Trophoblast cell (in vitro differentiated cells and primary cell): ENCODE results near the gene SETDB1.
A peak's percentile ranks its signal among the peaks of the same experiment; 100 is the strongest.

Experiments
- DNase-seq, 2 donors: peaks; one replicate each; pipeline ENCODE4 v3.0.0-alpha.2; 2016
- H2AFZ ChIP-seq: 2 replicates; pipeline ENCODE4 v1.6.1; 2013; ENCODE audit warnings: low read length, moderate library complexity, mild to moderate bottlenecking; ENCODE audit not compliant: insufficient read depth, poor library complexity
- H2AK5ac ChIP-seq: 2 replicates; pipeline ENCODE4 v1.6.1; 2013; ENCODE audit warnings: mild to moderate bottlenecking, low read length
- H2BK120ac ChIP-seq: 2 replicates; pipeline ENCODE4 v1.6.1; 2013; ENCODE audit warnings: low read length, mild to moderate bottlenecking, moderate library complexity; ENCODE audit not compliant: insufficient read depth, poor library complexity
- H2BK12ac ChIP-seq: 2 replicates; pipeline ENCODE4 v1.6.1; 2013; ENCODE audit warnings: mild to moderate bottlenecking, low read length, moderate library complexity
- H2BK5ac ChIP-seq: 2 replicates; pipeline ENCODE4 v1.6.1; 2013; ENCODE audit warnings: low read length, low read depth, moderate library complexity, mild to moderate bottlenecking; ENCODE audit not compliant: poor library complexity
- H3K14ac ChIP-seq: 2 replicates; pipeline ENCODE4 v1.6.1; 2013; ENCODE audit warnings: mild to moderate bottlenecking, low read length
- H3K18ac ChIP-seq: 2 replicates; pipeline ENCODE4 v1.6.1; 2013; ENCODE audit warnings: mild to moderate bottlenecking, low read length
- H3K23ac ChIP-seq: 2 replicates; pipeline ENCODE4 v1.6.1; 2013; ENCODE audit warnings: low read length
- H3K27ac ChIP-seq: 2 replicates; pipeline ENCODE4 v1.5.1; 2013; ENCODE audit warnings: low read depth, mild to moderate bottlenecking, inconsistent platforms, low read length, moderate library complexity
- H3K27me3 ChIP-seq: 2 replicates; pipeline ENCODE4 v1.6.1; 2013; ENCODE audit warnings: inconsistent platforms, mild to moderate bottlenecking, low read length, moderate library complexity; ENCODE audit not compliant: insufficient read depth
- H3K36me3 ChIP-seq, 2 experiments: 1 replicate in 1 of 2; 2 replicates in 1 of 2; pipeline ENCODE4 v1.6.1; 2013; ENCODE audit warnings: low read length in 2 of 2, mild to moderate bottlenecking in 2 of 2, moderate library complexity in 1 of 2; ENCODE audit not compliant: insufficient read depth in 2 of 2, control insufficient read depth in 1 of 2
- H3K4ac ChIP-seq: 2 replicates; pipeline ENCODE4 v1.6.1; 2013; ENCODE audit warnings: low read depth, mild to moderate bottlenecking, low read length, moderate library complexity
- H3K4me1 ChIP-seq, 2 experiments: 1 replicate in 1 of 2; 2 replicates in 1 of 2; pipeline ENCODE4 v1.6.1; 2013; ENCODE audit warnings: low read length in 2 of 2, mild to moderate bottlenecking in 2 of 2, moderate library complexity in 1 of 2; ENCODE audit not compliant: insufficient read depth in 2 of 2, control insufficient read depth in 1 of 2
- H3K4me2 ChIP-seq: 2 replicates; pipeline ENCODE4 v1.6.1; 2013; ENCODE audit warnings: inconsistent platforms, mild to moderate bottlenecking, low read length, moderate library complexity
- H3K4me3 ChIP-seq: 2 replicates; pipeline ENCODE4 v1.5.1; 2013; ENCODE audit warnings: mild to moderate bottlenecking, low read depth, low read length, inconsistent platforms
- H3K79me1 ChIP-seq: one replicate; pipeline ENCODE4 v1.6.1; 2013; ENCODE audit warnings: low read length
- H3K79me2 ChIP-seq: 2 replicates; pipeline ENCODE4 v1.6.1; 2013; ENCODE audit warnings: low read length, mild to moderate bottlenecking; ENCODE audit not compliant: control insufficient read depth, insufficient read depth, poor library complexity
- H3K9ac ChIP-seq: 2 replicates; pipeline ENCODE4 v1.6.1; 2013; ENCODE audit warnings: mild to moderate bottlenecking, low read length
- H3K9me3 ChIP-seq: 2 replicates; pipeline ENCODE4 v1.6.1; 2013; ENCODE audit warnings: low read depth, mild to moderate bottlenecking, control low read depth, inconsistent platforms, low read length; ENCODE audit not compliant: insufficient read depth
- H4K12ac ChIP-seq: 2 replicates; pipeline ENCODE4 v1.6.1; 2013; ENCODE audit warnings: low read depth, mild to moderate bottlenecking, low read length, moderate library complexity
- H4K8ac ChIP-seq: 2 replicates; pipeline ENCODE4 v1.6.1; 2013; ENCODE audit warnings: low read depth, mild to moderate bottlenecking, low read length, moderate library complexity
- H4K91ac ChIP-seq: one replicate; pipeline ENCODE4 v1.6.1; 2013; ENCODE audit warnings: low read depth, mild to moderate bottlenecking, low read length, moderate library complexity
- WGBS: extraction: QIAGEN DNeasy Blood & Tissue Kit; methylation state at CpG from one replicate; pipeline ENCODE4 v1.1.7; 2013; ENCODE audit warnings: missing lambda C conversion rate; ENCODE audit not compliant: insufficient read length, insufficient coverage; ENCODE audit errors: extremely low coverage; 5-methylcytosine and 5-hydroxymethylcytosine counted together

Gene SETDB1

DNA sequence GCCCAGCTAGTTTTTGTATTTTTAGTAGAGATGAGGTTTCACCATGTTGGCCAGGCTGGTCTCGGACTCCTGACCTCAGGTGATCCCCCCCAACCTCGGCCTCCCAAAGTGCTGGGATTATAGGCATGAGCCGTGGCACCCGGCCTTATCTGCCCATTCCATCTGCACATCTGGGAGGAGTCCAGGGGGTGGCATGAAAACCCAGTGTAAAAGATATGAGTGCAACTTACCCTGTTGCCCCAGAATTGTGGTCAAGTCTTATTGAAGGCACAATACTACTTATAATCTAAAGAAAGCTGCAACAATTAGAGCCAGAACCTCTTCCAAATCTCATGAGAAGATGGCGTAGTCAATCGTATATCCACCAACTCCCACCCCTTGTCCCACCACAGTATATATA, 20.9 kb upstream of the SETDB1 start:
- Histone ChIP-seq H3K4me3 (no peak overlapping the region), H3K27me3 (no peaks in the 10 kb centered on the region), H2BK12ac (no peak overlapping the region), H3K4me1 (peaks cover 0 to 3% of the 10 kb centered on the region in 2 experiments), H3K9me3 (peaks cover 4% of the 10 kb centered on the region), H3K27ac (no peak overlapping the region), H3K36me3 (no peaks in the 10 kb centered on the region), H3K9ac (no peak overlapping the region), H2AFZ (no peak overlapping the region), H3K18ac (no peak overlapping the region), H2BK120ac (no peak overlapping the region), H3K79me1 (no peaks in the 10 kb centered on the region), H4K8ac (no peak overlapping the region), H2BK5ac (no peak overlapping the region), H3K79me2 (no peaks in the 10 kb centered on the region), H2AK5ac (no peak overlapping the region), H3K4ac (no peak overlapping the region), H4K12ac (no peak overlapping the region), H3K14ac (no peak overlapping the region), H4K91ac (no peak overlapping the region), H3K23ac (no peak overlapping the region), H3K4me2 (no peak overlapping the region)
- no peak for DNase-seq
- no CpG with 5 or more reads among the region's 6 CpGs for WGBS

DNA sequence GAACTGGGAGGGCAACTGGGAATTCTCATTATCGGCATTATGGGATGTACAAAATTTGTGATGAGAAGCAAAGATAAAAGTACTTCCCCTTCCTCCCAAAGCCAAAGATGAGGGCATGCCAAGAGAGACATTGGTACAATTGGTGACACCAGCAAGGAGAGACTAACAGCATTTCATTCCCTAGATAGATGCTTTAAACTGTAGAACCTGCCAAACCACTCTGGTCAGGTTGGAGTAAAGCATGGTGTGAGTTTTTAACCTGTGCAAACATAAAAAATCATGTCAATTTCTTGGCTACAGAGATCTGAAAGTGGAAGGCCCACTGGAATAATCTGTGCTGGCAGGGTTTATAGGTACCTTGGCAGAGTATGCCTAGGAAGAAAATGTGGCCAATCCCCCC, 19.8 kb upstream of the SETDB1 start:
- DNase-seq = peak; percentile 41 to 84
- no peak overlapping the region for H4K91ac ChIP-seq

DNA sequence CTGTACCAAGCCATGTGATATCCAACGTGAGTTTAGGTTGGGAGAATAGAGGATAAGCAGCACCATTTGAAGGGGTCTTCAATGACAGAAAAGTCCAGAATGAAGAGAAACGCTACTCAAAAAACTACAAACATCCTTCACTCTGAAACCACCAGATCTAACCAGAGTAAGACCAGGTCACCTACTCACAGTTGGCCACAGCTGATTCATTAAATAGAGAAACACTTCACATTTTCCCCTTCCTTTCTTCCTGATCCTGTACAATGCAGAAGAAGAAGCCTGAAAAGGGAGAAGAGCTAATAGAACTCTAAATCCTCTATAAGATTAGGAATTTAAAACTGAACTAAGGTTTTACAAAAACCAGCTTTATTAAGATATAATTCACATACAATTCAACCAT, 19.4 kb upstream of the SETDB1 start:
- Histone ChIP-seq H3K27me3 (no peaks in the 10 kb centered on the region), H2BK12ac (no peak overlapping the region), H3K79me1 (no peaks in the 10 kb centered on the region), H2BK5ac (no peak overlapping the region), H3K4me1 (peaks cover 0 to 3% of the 10 kb centered on the region in 2 experiments), H3K4ac (no peak overlapping the region), H3K36me3 (no peaks in the 10 kb centered on the region), H3K9ac (no peak overlapping the region), H3K4me3 (no peak overlapping the region), H2AK5ac (no peak overlapping the region), H3K23ac (no peak overlapping the region), H3K79me2 (no peaks in the 10 kb centered on the region), H2AFZ (no peak overlapping the region), H3K4me2 (no peak overlapping the region), H2BK120ac (no peak overlapping the region), H3K18ac (no peak overlapping the region), H3K9me3 (peaks cover 4% of the 10 kb centered on the region), H3K27ac (no peak overlapping the region), H4K91ac (no peak overlapping the region), H4K12ac (no peak overlapping the region), H3K14ac (no peak overlapping the region), H4K8ac (no peak overlapping the region)
- WGBS = no CpG with 5 or more reads among the region's 2 CpGs
- DNase-seq = no peak

More for the DNA sequence above, 19.8 kb upstream of the SETDB1 start:
- H3K79me2 ChIP-seq = no peaks in the 10 kb centered on the region
- no peaks in the 10 kb centered on the region for H3K27me3 ChIP-seq
- no peak overlapping the region for H3K18ac ChIP-seq
- H2BK5ac ChIP-seq = no peak overlapping the region
- H2AFZ ChIP-seq = no peak overlapping the region
- H4K12ac ChIP-seq = no peak overlapping the region
- WGBS = no CpG with 5 or more reads among the region's 1 CpG
- H3K9me3 ChIP-seq = peaks cover 4% of the 10 kb centered on the region
- H3K4me1 ChIP-seq = peaks cover 0 to 3% of the 10 kb centered on the region in 2 experiments
- no peak overlapping the region for H3K27ac ChIP-seq
- H2AK5ac ChIP-seq = no peak overlapping the region
- no peaks in the 10 kb centered on the region for H3K79me1 ChIP-seq
- no peak overlapping the region for H3K4me2 ChIP-seq
- H2BK120ac ChIP-seq = no peak overlapping the region
- no peak overlapping the region for H3K9ac ChIP-seq
- H3K4ac ChIP-seq = no peak overlapping the region
- no peaks in the 10 kb centered on the region for H3K36me3 ChIP-seq
- H4K8ac ChIP-seq = no peak overlapping the region
- no peak overlapping the region for H3K14ac ChIP-seq
- H3K23ac ChIP-seq = no peak overlapping the region
- H3K4me3 ChIP-seq = no peak overlapping the region
- H2BK12ac ChIP-seq = no peak overlapping the region

DNA sequence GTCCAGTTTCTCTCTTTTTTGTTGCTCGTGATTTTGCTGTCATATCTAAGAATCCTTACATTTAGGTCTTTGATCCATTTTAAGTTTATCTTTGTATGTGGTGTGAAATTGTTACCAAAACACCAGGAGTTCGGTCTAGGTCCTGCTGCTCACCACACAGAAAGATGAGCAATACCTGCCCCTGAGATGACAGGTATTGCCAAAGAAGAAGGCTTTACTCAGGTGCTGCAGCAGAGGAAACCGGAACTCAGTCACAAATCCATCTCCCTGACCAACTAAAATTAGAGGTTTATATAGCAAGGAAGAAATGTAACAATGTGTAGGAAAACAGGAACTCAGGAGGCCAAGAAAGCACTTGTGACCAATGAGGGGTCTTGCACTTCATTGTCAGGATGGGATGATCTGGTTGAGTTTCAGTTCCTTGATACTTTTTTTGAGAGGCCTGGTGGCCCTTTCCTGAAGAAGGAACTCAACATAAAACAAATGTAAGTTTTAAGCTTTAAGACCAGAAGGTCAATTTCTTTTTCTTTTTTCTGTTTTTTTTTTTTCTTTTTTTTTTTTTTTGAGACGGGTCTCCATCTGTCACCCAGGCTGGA, 16.5 kb upstream of the SETDB1 start:
- Histone ChIP-seq H3K14ac (no peak overlapping the region), H3K27me3 (no peaks in the 10 kb centered on the region), H4K12ac (no peak overlapping the region), H3K27ac (no peak overlapping the region), H2BK5ac (no peak overlapping the region), H2AFZ (no peak overlapping the region), H3K79me1 (no peaks in the 10 kb centered on the region), H3K4me2 (no peak overlapping the region), H3K9ac (no peak overlapping the region), H3K4me1 (peaks cover 0 to 3% of the 10 kb centered on the region in 2 experiments), H4K8ac (no peak overlapping the region), H2BK12ac (no peak overlapping the region), H4K91ac (no peak overlapping the region), H3K18ac (no peak overlapping the region), H3K79me2 (no peaks in the 10 kb centered on the region), H3K36me3 (no peaks in the 10 kb centered on the region), H3K9me3 (peaks cover 4% of the 10 kb centered on the region), H2BK120ac (no peak overlapping the region), H3K23ac (no peak overlapping the region), H2AK5ac (no peak overlapping the region), H3K4ac (no peak overlapping the region), H3K4me3 (no peak overlapping the region)
- no peak for DNase-seq
- WGBS = no CpG with 5 or more reads among the region's 4 CpGs
